GM12892 (cell line): ENCODE measurements around the gene CHCHD3.

Experiments used
- POLR2A ChIP-seq: IDR thresholded peaks from 2 replicates; pipeline ENCODE4 v1.6.1; 2011; ENCODE audit warnings: low read depth, low read length, control low read depth
- TAF1 ChIP-seq: IDR thresholded peaks from 2 replicates; pipeline ENCODE4 v1.6.1; 2011; ENCODE audit warnings: low read depth, mild to moderate bottlenecking, control low read depth, low read length, borderline replicate concordance

DNA sequence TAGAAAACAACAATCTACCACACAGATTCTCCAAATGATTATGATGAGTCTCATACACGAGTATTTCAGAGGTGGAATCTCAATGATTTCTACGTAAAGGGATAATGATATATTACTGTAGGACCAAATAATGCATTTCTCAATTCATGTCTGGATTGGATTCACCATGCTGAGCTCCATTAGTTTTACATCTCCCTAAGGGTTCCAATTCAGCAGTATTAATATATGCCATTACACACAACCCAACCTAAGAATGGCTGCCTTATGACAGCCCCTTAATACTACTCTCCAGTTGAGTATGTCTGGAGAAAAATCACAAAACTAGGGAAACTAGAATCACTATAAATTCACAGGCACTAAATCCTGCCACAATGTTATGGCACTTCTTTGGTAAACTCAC is 271.3 kb downstream of the CHCHD3 start:
- no peak for TF ChIP-seq TAF1
- TF ChIP-seq POLR2A: no peak
